OCI-LY7 (cell line): ENCODE measurements around the gene ITGB6.

Source experiments
- CTCF ChIP-seq: fragments of 200-600 bp; sonication (generic); conservative IDR thresholded peaks from 2 replicates; pipeline ENCODE4 v1.5.1; 2014; ENCODE audit warnings: mild to moderate bottlenecking, antibody characterized with exemption, low read length, moderate library complexity, mixed read lengths
- EZH2phosphoT487 ChIP-seq: fragments of 200-600 bp; sonication (generic); IDR thresholded peaks from 2 replicates; pipeline ENCODE4 v1.6.1; 2018; ENCODE audit warnings: low read depth, borderline replicate concordance, mild to moderate bottlenecking, mixed run types, antibody characterized with exemption, low read length, moderate library complexity, mixed read lengths

DNA sequence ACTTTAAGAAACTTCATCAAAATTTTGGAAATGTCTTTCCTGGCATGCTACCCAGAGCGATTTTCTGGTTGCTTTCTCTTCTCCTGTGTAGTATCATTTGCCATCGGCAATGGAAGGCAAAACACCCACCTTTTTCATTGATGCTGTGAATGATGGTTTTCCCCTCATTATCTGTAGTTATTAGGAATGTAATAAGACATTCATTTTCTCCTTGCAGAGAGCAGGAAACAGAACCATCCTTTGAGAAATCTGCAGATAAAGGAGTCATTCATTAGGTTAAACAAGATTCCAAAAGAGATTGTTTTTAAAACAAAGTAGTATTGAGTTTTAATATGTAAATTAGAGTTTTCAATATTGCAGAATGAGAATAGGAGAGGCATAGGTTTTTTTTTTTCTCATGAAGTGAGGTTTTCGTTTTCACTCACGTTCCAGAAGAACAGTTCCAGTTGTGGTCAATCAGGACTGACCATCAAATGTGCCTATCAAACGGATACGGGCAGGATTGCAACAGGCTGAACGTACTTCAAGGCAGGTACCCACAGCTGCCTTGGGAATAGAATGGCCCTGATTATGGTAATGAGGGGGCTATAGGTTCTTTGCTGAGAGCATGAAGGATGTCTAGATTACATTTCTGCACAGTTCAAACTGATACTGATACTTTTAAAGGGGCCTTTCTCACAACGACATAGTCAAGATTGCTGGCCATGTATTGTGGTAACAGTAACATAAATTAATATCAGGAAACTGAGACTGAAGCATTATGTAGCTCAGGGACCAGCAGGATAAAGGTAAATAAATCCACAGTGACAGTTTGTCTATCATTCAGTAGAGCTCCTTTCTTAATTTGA lies 87.9 kb downstream of the ITGB6 start:
- TF ChIP-seq CTCF = no peak
- TF ChIP-seq EZH2phosphoT487 = no peak
